Peyer's patch (tissue), 4 donors: ENCODE data around the gene WDSUB1. TPM values are rescaled to one million over a fixed set of nuclear protein-coding genes. Genes with fewer than 3 reads are reported as not detected.

Experiments used
- DNase-seq, 3 donors: peaks; one replicate each; pipeline ENCODE4 v3.0.0-alpha.2; 2017 to 2019
- H3K27ac ChIP-seq, 4 donors: fragments of 200-600 bp; sonication (generic); one replicate each; pipeline ENCODE4 v1.5.1; 2016 to 2019
- H3K27me3 ChIP-seq, 2 donors: fragments of 200-600 bp; sonication (generic); one replicate each; pipeline ENCODE4 v1.5.1; 2019
- H3K36me3 ChIP-seq, 3 donors: fragments of 200-600 bp; sonication (generic); one replicate each; pipeline ENCODE4 v1.5.1; 2016 to 2019
- H3K4me1 ChIP-seq, 4 donors: fragments of 200-600 bp; sonication (generic); one replicate each; pipeline ENCODE4 v1.5.1; 2016 to 2019
- H3K4me3 ChIP-seq, 4 donors: fragments of 200-600 bp; sonication (generic); 1 replicate in 3 of 4; 2 replicates in 1 of 4; pipeline ENCODE4 v1.5.1; 2016 to 2019; ENCODE audit warnings: mild to moderate bottlenecking in 1 of 4
- H3K9me3 ChIP-seq, 4 donors: fragments of 200-600 bp; sonication (generic); one replicate each; pipeline ENCODE4 v1.5.1; 2016 to 2019; ENCODE audit warnings: mild to moderate bottlenecking in 1 of 4
- POLR2A ChIP-seq, 2 donors: fragments of 450-650 bp; IDR thresholded peaks; one replicate each; pipeline ENCODE4 v1.5.1; 2017; ENCODE audit warnings: antibody characterized with exemption in 2 of 2, mild to moderate bottlenecking in 2 of 2, moderate library complexity in 2 of 2
- total RNA-seq, 4 donors: library from RNA; depleted of rRNA; stranded (reverse); fragments of >200 nt; gene quantifications; one replicate each; pipeline ENCODE4 v1.1.0, GENCODE V29; 2016
- TF ChIP-seq, protein P1 (sequence below), 6 experiments: fragments of 450-650 bp in 4 of 6; fragments of 200-600 bp in 2 of 6; sonication (generic) in 1 of 6; IDR thresholded peaks; one replicate each; pipeline ENCODE4 v1.5.1; 2017 to 2019; ENCODE audit warnings: antibody characterized with exemption in 6 of 6, mild to moderate bottlenecking in 3 of 6, moderate library complexity in 1 of 6

WDSUB1 gene
- total RNA-seq, 4 donors from 2014 or later, result 4.0 to 9.9 (median 8.4) TPM

DNA sequence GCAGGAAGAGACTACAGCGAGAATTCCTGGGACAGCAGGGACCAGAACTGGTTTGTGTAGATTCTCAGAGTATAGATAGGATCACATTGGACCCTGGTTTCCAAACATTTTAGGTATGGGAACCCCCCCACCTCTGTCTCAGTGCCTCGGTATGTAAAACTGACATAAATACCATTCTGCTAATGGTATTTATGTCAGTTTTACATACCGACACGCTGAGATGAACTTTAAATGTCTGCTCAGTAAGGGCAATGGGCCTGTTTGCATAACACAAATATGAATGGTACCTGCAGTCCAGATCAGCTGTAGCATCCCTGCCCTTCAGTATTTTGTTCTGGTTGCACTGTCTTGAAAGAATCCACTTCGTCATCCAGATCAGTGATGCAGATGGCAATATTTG lies 73.2 kb downstream of the WDSUB1 start:
- Histone ChIP-seq H3K27me3 (no peaks in the 10 kb centered on the region), H3K4me3 (no peak overlapping the region), H3K9me3 (no peaks in the 10 kb centered on the region), H3K4me1 (no peaks in the 10 kb centered on the region), H3K36me3 (peaks cover 0 to 34% (median 0%) of the 10 kb centered on the region in 3 donors), H3K27ac (no peak overlapping the region)
- DNase-seq, result no peak
- TF ChIP-seq, protein P1, sequence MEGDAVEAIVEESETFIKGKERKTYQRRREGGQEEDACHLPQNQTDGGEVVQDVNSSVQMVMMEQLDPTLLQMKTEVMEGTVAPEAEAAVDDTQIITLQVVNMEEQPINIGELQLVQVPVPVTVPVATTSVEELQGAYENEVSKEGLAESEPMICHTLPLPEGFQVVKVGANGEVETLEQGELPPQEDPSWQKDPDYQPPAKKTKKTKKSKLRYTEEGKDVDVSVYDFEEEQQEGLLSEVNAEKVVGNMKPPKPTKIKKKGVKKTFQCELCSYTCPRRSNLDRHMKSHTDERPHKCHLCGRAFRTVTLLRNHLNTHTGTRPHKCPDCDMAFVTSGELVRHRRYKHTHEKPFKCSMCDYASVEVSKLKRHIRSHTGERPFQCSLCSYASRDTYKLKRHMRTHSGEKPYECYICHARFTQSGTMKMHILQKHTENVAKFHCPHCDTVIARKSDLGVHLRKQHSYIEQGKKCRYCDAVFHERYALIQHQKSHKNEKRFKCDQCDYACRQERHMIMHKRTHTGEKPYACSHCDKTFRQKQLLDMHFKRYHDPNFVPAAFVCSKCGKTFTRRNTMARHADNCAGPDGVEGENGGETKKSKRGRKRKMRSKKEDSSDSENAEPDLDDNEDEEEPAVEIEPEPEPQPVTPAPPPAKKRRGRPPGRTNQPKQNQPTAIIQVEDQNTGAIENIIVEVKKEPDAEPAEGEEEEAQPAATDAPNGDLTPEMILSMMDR (IDR thresholded peaks at IDR 0.05), result no peak
- TF ChIP-seq POLR2A (IDR thresholded peaks at IDR 0.05), result no peak

DNA sequence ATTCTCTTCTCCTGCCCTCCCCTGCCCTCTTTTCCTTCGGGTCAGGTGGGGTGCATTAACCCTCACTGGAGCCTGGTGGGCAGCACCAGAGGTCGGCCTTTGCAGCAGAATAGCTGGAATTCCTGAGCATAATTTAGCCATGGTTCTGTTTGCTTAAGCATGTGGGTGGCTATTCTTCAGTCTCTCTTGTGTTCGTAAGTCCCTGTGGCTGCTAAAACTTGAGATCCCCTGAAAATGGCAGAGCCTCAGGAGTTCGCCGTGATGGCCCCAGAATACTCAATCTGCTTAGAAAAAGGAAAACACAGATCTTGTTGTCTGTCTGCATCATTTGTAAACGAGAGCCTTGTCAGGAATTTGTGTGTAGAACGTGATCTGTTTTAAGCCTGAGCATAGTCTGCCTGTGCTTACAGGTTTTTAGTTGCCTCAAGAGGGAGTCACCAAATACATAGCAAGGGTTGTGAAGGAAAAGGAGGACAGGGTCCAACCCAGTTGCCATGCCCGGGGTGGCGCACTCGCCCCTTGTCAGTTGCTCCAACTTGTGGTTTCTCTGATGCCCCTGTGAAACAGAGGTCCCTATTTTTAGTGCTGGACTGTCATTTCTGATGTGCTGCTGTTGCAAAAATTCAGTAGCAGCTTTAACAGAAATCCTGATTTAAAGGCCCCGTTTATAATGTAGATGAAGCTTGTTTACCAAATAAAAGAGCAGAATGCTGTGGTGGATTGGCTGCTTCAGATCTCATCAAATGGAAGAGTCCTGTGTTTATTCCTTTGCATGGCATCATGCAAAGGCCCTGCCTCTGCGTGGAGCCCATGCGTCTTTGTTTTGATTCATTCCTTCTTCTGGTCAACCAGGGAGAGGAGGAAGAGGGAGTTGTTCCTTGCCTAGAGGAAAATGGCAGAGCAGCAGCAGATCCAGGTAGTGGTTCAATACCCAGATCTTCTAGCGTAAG lies 74.8 kb downstream of the WDSUB1 start:
- H3K4me3 ChIP-seq, result no peak overlapping the region
- H3K27me3 ChIP-seq, result no peaks in the 10 kb centered on the region
- no peak overlapping the region for H3K27ac ChIP-seq
- TF ChIP-seq POLR2A (IDR thresholded peaks at IDR 0.05), result no peak
- TF ChIP-seq, protein P1 (IDR thresholded peaks at IDR 0.05), result no peak
- DNase-seq, result no peak
- H3K36me3 ChIP-seq, result peaks cover 0 to 18% (median 0%) of the 10 kb centered on the region in 3 donors
- H3K9me3 ChIP-seq, result no peaks in the 10 kb centered on the region
- H3K4me1 ChIP-seq, result no peaks in the 10 kb centered on the region

DNA sequence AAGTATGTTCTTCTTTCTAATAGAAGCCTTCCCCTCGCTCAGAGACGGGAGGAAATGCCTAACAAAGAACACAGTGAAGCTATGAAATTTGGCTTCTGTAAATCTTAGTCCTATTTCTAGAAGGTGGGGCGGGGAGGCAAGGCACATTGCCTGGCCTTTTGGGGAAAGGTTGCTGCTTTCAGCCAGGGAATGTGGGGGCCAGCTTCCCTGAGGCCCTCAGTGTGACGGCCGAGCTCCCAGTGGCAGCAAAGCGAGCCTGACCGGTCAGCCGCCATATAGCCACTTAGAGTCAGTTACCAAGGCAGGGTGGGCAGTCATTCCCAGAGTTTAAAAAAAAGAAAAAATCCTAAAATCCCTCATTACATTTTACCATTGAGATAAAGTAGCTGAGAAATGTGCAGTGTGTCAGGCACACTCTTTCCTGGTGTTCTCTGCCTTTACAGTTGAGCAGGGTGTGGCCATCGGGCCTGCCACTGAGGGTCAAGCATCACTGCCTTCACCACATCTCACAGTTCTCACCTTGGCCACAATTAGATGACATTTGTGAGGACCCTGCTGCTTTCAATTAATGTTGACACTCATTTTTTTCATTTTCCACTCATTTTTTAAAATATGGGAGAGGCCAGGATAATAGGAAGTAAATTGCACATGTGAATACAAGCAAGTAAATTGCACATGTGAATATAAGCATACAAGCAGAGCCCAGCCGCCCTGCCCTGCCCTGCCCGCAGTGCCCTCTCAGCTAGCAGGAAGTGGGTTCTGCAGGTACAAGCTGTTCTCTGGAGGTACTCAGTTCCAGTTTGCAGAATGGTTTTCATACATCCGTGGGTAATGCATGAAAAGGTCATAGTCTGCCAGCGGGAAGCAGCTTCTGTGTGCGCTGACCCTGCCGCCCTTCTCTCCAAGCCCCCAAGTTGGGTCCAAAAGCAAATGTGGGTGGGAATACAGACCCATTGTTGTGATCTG lies 76.9 kb downstream of the WDSUB1 start:
- Histone ChIP-seq H3K4me1 (no peaks in the 10 kb centered on the region), H3K36me3 (peaks cover 0 to 21% (median 0%) of the 10 kb centered on the region in 3 donors), H3K9me3 (no peaks in the 10 kb centered on the region), H3K27me3 (no peaks in the 10 kb centered on the region), H3K4me3 (no peak overlapping the region), H3K27ac (peak overlapping the region in 1 of 4 donors; percentile 53)
- TF ChIP-seq, protein P1 (IDR thresholded peaks at IDR 0.05), result no peak
- no peak for TF ChIP-seq POLR2A (IDR thresholded peaks at IDR 0.05)
- DNase-seq, result peak in 2 of 3 donors; percentile 80 to 90

DNA sequence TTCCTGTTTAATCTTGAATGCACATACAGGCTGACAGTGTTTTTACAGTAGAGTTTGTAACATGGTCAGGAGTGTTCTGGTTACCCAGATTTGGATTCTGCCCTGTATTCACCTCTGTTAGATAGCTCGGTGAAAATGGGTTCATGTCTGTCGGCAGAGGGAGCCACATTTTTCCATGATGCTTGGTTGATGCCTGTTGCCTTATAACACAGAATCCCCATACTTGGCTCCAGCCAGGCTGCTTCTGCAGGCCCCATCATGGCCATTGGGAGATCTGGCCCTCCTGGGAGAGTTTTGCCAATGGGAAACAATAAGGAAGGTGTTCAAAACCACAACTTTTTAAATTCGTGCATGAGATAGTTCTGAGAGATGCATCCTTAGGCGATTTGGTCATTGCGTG lies 78.1 kb downstream of the WDSUB1 start:
- Histone ChIP-seq H3K36me3 (peaks cover 0 to 16% (median 0%) of the 10 kb centered on the region in 3 donors), H3K4me3 (no peak overlapping the region), H3K27me3 (no peaks in the 10 kb centered on the region), H3K9me3 (no peaks in the 10 kb centered on the region), H3K27ac (no peak overlapping the region), H3K4me1 (no peaks in the 10 kb centered on the region)
- DNase-seq, result no peak
- TF ChIP-seq, protein P1 (IDR thresholded peaks at IDR 0.05), result no peak

DNA sequence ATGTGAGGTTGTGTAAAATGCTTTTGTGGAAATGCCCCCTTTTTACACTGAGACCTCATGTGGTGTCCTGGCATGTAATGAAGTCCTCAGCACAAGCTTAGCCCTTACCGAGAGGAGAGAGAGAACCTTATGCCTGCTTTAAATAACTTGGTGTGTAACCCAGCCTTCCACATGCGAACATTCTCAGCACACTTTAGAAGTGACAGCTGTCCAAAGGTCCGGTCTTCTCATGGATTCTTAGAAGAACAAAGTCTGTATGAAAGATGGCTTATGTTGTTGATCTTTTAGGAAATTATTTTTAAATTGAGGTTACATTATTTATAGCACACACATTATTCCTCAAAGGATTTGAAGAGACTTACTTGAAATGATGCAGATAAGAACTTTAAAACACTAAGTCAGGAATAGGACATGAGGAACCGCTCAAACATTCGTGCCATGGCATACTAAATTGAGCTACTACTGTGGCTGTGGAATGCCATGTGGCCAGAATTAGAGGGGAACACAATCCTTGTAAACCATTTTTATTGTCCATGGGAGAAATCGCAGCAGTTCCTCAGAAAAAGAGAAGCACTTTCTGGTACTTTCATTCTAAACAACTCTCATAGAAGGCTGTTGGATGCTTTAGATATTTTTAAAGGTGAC lies 79.6 kb downstream of the WDSUB1 start:
- H3K4me3 ChIP-seq, result no peak overlapping the region
- no peak for DNase-seq
- H3K9me3 ChIP-seq, result no peaks in the 10 kb centered on the region
- peaks cover 0 to 6% (median 1%) of the 10 kb centered on the region in 4 donors for H3K4me1 ChIP-seq
- H3K36me3 ChIP-seq, result peaks cover 0 to 16% (median 0%) of the 10 kb centered on the region in 3 donors
- no peaks in the 10 kb centered on the region for H3K27me3 ChIP-seq
- TF ChIP-seq, protein P1 (IDR thresholded peaks at IDR 0.05), result no peak
- TF ChIP-seq POLR2A (IDR thresholded peaks at IDR 0.05), result no peak
- no peak overlapping the region for H3K27ac ChIP-seq
